ENCODE measurements around the gene GCFC2.

GCFC2 gene

DNA sequence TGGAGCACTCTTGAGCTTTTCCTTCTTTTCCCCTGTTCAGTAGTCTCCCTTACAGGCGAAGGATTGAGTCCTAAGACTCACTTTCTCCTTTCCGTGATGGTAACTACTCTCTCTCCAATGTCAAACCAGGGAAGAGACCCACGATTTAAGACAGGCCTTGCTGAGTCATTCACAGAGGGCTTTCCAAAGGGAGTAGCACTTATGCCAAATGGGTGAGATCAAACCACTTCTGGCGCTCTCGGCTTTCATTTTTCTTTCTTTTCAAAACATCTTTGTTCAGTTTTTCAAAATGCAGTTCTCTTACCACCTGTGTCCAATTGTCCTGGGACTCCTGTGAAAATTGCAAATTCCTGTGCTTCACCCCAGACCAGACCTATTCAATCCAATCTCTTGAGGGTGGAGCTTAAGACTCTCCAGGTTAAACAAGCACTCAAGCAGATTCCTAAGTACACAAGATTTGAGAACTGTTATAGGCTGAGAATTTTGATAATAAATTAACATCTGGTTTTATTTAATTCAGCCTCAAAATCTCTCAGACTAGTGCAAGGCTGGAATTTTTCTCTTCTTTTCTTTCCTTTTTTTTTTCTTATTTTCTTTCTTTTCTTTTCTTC lies 78.5 kb downstream of the GCFC2 start:
- no peak for DNase-seq (ENCODE audit: low read depth in 2 of 2, low spot score in 1 of 2)

DNA sequence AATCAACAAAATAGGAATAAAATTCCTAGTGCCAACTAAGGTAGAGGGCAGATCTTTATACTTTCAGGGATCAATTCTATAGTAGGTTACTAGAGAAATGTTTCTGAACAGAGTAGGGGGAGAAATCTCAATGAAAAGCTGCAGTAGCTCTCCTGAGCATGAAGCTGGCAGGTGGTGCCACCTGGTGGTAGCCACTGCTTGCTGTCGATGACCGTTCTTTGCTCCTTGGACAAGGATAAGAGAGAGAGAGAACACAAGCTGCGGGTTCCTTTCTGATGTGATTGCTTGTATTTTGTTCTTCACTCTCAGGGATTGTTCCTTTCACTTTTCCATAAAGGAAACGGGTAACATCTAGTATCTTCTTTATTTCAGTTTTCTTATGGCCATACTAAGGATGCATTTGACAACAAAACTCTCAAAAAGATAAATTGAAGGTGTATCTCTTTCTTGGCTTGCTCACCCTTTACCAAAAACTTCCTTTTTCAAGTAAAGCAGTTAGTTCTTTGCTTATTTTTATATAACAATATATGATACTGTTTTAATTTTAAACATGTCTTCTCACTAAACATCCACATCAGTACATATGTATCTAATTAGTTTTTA lies 82.7 kb downstream of the GCFC2 start:
- peak; percentile 10 to 17 for DNase-seq (ENCODE audit: low read depth in 2 of 2, low spot score in 1 of 2)

DNA sequence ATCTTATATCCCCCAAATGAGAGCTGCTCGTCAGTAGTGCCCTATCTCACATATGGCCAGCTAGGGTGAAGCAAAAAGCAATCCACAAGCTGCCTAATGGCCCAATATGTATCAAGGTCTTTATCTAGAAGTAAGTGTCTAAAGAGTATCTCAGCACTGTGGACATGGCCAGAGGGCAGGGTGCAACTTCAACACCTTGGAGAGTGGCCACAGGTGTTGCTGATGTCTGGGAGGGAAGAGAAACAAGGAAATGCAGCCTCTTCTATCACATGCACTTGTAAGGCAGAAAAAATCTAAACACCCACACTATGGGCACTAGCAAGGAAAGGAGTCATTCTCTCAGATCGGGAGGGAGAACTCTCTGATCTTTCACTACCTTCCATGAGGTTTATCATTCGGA lies 87.8 kb downstream of the GCFC2 start:
- no peak for DNase-seq (ENCODE audit: low read depth in 2 of 2, low spot score in 1 of 2)

DNA sequence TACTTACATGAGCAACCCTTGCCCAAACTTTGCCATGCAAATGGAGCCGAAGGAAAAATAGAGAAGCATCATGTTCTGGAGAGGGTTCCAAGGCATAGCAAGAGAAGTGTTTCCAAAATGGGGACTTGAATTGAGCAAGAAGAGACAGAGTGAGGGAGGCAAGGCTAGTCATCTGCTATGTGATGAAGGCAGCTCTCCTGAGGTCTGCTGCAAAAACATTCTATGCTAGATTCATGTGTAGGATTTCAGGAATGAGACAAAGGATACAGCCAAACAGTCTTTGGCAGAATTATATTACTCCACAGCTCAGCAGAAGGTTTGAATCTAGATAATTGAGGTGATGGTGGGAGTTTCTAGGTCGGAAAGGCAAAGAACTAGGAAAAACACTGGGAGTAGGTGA lies 88.2 kb downstream of the GCFC2 start:
- DNase-seq (ENCODE audit: low read depth in 2 of 2, low spot score in 1 of 2): no peak

DNA sequence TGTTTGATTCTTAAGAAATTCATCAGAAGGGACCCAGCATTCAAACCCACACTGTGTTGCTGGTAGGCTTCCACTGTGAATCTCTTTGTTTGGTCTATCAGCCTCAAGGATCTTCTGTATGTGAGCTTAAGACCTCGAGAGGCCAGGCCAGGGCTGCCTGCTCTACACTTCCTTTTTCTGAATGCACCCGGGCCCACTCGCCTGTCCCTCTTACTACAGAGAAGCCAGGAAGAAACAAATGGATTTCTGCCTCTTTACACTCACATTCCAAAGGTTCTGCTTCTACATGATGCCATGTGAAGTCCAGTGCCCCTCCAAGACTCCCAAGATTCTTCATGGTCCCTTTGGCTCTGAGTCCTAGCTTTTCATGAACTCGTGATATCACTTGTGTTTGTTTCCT lies 89.5 kb downstream of the GCFC2 start:
- DNase-seq (ENCODE audit: low read depth in 2 of 2, low spot score in 1 of 2): no peak

DNA sequence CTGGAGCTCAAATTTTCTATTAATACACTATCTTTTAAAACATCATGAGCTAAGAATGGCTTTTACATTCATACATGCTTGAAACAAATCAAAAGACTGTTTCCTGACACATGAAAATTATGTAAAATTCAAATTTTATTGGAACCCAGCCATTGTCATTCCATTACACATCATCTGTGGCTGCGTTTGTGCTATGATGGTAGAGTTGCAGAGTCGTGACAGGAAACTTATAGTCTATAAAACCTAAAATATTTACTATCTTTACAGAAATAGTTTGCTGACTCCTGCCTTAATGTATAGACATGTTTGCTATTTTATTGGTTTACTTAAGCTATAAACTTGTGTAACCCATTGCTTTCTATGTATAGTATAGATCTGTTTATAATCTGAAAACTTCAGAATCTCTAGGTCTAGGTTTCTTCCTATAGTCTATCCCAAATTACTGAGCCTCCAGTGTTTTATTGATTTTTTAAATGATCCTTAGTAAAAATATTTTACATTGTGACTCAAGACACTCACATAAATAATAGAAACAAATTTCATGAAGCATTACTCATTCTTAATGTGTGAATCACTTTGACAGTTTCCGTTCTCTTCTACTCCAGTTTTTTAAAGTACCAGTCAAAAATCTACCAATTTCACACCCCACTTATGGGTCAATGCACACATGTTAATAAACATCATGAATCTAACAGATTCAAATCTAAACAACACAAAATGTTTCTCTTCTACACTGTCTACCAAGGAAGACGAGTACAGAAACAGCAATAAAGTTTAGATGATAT lies 90.6 kb downstream of the GCFC2 start:
- no peak for DNase-seq (ENCODE audit: low read depth in 2 of 2, low spot score in 1 of 2)

DNA sequence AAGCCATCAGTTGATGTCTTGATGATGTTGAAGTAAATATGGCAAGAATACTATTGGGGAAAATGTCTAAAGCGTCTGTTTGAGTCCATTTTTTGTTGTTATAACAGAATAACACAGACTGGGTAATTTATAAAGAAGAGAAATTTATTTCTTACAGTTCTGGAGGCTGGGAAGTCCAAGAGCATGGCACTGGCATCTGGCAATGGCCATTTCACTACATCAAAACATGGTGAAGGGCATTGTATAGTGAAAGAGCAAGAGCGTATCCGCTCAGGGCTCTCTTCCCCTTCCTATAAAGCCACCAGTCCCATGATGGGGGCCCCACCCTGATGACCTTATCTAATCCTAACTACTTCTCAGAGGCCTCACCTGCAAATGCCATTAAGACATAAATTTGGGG lies 93.8 kb downstream of the GCFC2 start:
- DNase-seq (ENCODE audit: low read depth in 2 of 2, low spot score in 1 of 2): no peak

DNA sequence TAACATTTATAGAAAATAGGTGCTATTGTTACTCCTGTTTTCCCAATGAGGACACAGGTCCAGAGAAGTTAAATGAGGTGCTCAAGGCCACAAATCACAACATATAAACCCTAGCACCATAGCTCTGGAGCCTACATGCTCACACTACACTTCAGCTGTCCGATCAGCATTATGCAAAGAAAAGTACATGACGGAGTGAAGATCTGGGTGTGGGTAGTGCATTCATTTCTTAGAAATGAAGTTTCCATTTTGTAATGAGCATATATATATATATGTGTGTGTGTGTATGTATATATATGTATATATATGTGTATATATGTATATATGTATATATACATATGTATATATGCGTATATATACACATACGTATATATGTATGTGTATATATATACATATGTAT lies 94.3 kb downstream of the GCFC2 start:
- DNase-seq (ENCODE audit: low read depth in 2 of 2, low spot score in 1 of 2): no peak

DNA sequence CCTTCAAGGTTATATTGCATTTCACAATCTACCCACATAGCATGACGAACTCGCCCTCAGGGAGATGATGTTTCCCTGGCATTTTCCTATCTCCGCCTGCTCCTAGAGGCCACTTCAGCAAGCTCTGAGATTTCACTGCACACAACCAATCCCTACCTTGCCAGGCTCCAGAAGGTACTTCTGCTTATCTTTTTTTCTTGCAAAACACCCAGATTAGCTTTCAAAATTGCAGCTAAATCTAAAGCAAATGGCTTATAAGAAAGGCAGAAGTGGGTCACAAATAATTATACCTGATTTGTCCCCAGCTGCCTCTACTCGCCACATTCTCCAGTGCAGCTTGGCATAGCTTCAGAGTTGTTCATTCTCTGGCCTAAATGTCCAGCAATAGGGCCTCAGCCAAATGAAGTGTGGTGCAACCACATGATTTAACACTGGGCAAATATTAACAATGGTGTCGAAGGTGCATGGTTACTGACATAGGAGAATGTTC lies 96.5 kb downstream of the GCFC2 start:
- DNase-seq (ENCODE audit: low read depth in 2 of 2, low spot score in 1 of 2): no peak

DNA sequence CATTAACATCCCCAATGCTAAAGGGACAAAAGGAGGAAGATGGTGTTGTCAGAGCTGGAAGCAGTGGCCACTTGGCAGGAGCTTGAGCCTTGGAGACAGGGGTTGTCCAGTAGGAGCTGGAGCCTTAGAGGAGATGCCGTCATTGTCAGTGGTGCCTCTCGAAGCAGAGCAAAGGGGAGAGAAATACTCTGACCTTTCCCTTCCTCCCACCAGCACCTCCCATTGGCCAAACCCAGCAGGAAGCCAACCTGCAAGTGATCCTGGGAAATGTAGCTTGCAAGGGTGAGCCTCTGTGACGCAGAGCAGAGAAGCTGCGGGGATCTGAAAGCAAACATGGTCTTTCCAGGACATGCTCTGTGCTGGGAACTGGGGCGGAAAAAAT lies 97.9 kb downstream of the GCFC2 start:
- DNase-seq (ENCODE audit: low read depth in 2 of 2, low spot score in 1 of 2): no peak
